Activated CD8-positive, alpha-beta memory T cell treated with anti-CD3 and anti-CD28 coated beads for 24 hours (primary cell): Measurements from ENCODE around the gene NCK2.

Source experiments
- DNase-seq: peaks from one replicate; pipeline ENCODE4 v3.0.0-alpha.2; 2020

NCK2 gene

DNA sequence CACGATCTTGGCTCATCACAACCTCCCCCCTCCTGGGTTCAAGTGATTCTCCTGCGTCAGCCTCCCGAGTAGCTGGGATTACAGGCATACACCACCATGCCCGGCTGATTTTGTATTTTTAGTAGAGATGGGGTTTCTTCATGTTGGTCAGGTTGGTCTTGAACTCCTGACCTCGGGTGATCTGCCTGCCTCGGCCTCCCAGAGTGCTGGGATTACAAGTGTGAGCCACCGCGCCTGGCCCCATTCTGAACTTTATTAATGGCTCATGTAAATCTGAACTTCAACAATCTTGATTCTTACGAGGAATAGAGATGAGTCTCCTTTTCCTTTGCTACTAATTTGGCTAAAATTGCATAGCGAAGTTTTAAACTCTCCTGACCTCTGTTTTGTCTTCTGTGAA is 12.2 kb downstream of the NCK2 start:
- DNase-seq, result peak; percentile 52

DNA sequence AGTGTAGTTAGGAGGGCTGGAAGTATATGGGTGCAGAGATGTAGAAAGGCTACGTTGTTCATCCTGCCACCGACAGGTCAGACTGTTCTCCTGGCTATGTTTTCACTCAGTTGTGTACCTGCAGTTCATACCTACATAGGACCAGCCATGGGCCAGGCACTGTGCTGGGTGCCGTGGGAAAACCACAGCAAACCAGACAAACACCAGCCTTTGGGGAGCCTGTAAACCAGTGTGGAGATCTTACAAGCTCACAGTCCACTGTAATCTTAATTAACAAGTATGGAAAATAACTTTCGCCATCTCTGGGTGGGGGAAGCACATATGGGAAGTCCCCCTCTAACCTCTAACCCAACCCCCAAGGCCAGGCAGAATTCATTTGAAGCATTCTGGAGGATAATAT is 12.7 kb downstream of the NCK2 start:
- DNase-seq, result peak; percentile 59

DNA sequence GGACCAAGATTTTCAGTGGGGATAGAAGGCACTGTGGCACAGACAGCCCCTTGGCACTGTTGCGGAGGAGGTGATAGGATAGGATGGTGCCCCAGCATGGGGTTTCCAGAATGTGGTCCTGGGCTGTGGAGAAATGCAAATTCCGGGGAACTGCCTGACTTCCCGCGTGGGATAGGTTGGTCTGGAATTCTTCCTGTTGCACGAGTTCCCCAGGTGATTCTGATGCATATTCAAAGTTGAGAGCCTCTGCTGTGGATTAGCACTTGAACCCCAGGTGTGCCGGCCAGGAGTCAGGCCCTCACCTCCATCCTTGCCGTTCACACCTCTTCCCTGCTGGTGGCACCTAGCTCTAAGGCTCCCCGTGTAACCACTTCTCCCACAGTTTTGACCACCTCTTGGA is 15.5 kb downstream of the NCK2 start:
- peak; percentile 50 for DNase-seq

DNA sequence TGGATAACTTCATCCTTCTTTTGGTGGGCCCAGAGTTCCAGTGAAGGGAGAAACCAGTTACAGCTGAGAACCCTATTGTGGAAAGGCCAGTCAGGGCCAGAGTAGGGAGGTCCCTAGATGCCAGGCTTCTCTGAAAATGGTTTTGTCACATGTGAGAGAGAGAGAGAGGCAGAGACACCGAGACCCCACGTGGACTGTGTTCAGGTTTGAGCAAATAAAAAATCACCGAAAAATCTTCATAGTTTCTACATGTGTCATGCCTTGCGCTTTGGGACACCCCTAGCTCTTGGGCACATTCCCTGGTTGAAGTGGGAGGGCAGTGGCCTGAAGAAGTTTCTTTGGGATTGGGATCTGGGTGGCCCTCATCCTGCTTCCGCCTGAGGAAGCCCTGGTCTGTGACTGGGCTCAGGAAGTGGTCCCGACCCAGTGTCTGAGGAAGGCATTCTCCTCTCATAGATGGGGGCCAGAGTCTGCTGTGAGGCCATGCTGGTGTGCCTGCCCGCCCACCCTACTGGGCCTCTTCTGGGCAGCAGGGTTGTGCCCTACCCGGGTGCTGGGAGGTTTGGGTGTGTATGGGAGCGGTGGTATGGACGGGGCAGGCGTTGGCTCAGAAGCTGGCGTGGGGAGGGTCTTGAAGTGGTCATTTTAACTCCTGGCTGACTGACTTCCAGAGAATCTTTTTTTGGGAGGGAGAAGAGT is 16.1 kb downstream of the NCK2 start:
- peak; percentile 56 for DNase-seq

DNA sequence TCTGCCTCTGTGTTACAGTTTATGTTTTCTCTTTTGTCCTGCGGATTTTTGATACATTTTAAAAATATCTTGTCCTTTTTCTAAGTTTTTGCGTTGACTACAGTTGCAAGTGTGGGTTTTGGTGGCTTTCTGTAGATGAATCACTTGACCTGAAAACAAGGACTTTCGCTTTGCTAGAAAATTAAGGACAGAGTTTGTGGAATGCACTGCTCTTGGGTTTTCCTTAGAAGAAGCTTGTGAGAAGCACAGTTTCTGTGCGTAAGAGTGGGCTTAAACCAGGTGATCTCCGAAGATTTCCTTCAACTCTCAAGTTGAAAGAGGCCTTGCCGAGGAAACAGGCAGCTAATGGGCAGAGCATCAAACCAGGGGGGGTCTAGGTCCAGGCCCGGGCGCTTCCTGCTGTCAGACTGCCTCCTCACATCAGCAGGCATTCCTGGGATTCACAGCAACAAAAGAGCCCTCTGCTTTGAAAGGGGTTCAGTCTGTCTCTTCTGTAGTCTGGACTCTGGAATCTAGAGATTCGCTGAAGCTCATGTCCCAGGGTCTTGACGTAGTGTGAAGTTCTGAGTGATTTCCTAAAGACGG is 17.3 kb downstream of the NCK2 start:
- peak; percentile 53 for DNase-seq

DNA sequence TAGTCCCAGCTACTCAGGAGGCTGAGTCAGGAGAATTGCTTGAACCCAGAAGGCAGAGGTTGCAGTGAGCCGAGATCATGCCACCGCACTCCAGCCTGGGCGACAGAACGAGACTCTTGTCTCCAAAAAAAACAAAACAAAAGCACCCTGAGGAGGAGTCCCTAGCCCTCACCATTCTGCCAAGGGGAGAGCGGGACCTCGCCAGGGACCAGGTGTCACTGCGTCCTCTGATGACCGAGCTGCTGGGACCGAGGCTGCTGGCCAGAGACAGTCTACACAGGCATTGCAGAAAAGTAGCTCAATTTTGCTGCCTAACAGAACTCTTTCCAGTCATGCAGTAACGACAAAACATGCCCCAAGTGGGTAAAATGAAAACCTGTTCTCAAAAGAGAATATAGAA is 18.4 kb downstream of the NCK2 start:
- peak; percentile 52 for DNase-seq

DNA sequence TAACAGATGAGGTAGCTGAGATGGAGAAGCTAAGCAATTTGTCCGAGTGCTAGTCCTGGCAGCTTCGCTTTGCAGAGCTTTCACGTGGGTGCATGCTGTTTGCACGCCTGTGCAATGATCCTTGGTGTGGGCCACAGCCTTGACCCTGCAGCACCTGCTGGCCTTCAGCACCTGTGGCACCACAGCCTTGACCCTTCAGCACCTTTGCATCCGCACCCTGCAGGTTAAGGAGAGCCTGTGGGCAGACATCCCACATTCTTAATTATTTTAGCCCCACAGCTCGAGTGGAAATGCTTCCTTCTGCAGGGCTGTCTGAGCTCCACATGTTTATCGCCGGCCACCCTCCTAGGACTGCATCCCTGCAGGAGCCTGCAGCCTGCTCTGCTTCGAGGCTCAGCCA is 19.3 kb downstream of the NCK2 start:
- peak; percentile 55 for DNase-seq

DNA sequence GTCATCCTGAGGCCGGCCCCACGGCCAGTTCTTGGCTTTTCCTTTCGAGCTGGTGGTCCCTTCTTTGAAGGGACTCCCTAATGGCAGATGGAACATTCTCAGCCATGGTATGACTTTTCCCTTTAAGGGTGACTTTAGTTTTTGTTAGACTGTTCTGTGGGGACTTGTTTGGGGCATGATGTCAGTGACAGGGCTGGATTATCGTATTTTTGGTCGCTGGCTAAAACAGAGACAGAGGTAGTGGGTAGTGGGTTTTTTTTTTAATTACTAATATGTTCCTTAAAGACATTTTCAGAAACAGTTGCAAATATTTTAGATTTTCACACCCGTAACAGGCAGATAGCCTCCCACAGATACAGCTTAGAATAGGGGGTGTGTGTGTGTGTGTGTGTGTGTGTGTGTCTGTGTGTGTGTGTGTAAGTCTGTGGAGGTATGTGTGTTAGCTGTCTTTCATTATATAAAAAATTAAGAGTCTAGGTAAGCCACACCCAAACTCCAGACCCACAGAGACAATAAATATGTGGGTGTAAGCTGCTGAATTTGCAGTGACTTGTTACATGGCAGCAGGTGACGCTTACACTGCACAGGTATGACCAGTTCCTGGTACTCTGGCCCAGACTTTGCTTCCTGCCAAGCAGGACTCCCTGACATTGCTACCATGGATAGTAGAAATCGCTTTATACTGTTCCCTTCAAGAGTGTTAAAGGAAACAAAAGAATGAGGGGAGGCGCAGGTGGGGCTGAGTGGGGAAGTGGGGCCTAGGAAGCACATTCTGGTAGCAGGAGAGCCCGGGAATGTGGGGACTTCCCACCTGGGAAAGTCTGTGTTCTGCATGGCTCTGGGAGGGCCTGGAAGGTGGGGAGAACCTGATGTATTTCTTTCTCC is 20.9 kb downstream of the NCK2 start:
- DNase-seq, result peak; percentile 56

DNA sequence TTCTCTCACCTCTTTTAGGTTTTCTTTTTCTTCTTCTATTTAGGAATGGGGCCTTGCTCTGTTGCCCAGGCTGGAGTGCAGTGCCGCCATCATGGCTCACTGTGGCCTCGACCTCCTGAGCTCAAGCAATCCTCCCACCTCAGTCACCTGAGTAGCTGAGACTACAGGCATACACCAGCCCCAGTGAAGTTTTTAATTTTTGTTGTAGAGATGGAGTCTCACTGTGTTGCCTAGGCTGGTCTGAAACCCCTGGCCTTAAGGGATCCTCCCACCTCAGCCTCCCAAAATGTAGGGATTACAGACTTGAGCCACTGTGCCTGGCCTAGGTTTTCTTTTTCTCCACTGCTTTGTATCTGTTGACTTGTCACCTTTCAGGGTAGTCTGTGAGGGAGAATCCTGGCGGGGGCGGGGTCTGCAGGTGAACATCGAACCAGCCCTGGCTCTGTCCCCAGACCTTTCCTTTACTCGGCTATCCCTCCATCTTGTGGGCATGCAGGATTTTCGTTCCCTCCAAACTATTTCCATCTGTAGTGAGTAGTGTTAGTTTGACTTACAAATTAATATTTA is 21.7 kb downstream of the NCK2 start:
- peak; percentile 50 for DNase-seq

DNA sequence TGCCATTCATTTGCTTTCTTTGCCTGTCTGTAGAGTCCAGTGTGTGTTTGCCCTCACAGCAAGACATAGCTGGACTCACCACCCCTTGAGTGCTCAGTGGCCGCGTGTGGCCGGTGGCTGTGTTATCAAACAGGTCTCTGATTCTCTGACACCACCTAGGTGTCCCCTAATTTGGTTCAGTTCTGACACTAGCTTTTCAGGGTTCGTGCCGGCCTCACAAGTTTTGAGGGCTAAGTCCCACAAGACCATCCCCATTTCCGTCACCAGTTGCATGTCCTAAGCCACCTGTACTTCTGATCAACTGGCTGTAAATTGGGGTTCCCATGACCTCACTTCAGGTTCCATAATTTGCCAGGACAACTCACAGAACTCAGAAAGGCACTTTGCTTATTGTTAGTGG is 23.5 kb downstream of the NCK2 start:
- DNase-seq, result peak; percentile 47

DNA sequence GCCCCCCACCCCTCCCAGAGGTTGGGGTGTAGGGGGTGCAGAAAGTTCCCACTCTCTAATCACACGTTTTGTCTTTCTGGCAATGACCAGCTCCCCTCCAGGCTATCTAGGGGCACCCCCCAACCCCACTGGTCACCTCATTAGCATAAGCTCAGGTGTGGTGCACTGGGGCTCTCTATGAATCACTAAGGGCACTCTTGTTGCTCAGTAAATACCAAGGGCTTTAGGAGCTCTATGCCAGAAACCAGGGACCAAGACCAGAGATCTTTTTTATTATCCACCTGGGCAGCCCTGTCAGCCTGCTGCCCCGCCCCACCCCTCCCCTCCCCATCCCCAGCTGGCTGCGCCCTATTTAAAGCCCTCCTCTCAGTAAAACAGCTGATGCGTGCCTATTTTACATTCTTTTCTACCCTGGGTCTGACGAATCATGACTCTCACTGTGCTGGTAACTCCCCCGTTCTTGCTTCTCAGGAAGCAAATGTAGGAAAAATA is 24.3 kb downstream of the NCK2 start:
- DNase-seq, result peak; percentile 56

DNA sequence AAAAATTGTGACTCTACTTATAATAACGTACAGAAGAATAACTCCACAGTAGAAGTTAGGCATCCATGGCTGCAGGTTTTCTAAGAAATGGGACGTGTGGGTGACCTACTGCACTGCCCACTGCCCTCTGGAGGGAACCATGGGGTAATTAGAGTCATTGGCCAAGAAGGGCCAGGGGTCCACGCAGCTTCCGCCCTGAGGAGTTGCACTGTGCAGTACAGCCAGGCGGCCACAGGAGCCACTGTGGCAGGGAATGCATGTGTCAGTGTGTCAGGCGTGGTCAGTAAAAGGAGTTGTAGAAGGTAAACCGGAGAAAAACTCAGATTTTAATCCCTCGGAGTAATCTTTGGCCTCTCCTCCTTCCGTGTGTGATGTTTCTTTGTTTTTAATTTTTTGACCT is 24.8 kb downstream of the NCK2 start:
- peak; percentile 56 for DNase-seq

DNA sequence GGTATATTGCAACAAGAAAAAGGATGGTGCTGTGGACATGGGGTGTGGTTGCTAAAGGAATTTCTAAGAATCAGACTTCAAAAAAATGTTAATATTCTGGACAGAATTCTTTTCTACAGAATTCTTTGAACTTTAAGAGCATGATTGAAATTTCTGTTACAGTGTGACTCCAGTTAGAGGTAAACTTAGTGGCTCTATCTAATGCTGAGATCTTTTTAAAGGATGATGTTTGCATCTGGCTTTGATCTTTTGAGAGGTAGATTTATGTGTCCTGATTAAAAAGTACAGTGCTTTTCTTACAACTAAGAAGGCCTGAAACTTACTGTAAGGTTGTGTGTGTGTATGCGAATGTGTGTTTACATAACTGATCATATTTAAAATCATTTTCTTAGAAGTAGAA is 25.4 kb downstream of the NCK2 start:
- DNase-seq, result no peak

DNA sequence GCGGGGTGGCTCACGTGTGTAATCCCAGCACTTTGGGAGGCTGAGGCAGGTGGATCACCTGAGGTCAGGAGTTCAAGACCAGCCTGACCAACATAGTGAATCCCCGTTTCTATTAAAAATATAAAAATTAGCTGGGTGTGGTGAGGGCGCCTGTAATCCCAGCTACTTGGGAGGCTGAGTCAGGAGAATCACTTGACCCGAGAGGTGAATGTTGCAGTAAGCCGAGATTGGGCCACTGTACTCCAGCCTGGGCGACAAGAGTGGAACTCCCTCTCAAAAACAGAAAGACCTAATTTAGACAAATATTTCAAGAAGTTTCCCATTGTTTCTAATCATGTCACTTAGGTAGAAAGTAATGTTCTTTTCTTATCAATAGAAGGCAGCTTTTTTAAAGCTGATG is 26.6 kb downstream of the NCK2 start:
- peak; percentile 35 for DNase-seq

DNA sequence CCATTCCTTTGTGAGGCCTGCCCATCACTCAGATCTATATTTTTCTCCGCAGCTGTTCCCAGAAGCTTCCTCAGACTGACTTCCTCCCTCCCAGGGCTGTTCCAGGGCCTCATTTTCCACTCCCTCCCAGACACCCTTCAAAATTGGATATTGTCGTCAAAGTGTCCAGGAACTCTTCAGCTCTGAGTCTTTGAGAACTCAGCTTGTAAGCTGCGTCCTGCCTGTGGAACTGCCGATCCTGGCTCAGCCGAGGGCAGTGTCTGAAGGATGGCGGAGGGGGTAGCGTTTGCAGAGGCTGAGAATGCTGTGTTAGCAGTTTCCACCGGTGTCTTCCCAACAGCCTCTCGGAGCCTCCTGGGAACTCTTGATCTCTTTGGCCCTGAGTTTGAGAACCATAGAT is 27.1 kb downstream of the NCK2 start:
- peak; percentile 45 for DNase-seq

DNA sequence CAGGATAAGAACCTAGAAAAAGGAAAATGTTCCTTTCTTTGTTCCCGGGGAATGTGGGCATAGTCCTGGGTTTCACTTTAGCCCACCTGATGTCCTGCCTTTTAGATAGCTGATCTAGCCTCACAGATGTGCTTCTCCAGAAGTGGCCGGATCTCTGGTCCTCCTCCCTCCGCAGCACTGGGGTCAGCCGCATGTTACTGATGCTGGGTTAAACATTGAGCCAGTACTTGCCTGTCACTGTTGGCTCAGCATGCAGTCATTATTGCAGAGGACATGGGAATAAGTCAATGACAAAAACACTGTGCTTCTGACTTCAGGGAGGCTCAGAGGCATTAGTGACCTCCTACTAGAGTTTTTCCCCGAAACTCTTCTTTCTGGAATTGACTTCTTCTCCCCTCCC is 27.6 kb downstream of the NCK2 start:
- peak; percentile 38 for DNase-seq

DNA sequence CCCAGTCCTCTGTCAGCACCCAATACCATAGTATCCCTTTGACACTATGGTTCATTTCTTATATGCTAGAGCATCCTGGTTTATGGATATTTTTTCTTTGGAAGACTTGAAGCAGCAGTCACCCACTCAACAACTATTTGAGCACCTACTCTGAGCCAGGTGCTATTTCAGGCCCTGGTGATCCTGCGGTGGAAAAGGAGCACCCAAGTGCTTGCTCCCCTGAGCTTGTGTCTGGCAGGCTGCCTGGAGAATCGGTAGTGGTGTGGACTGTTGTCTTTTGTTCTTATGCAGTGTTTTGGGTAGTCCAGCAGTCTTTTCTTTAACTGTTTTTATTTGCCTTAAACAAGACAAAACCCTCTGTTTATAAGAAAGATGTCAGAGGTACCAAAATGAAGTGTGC is 28.9 kb downstream of the NCK2 start:
- DNase-seq, result no peak

DNA sequence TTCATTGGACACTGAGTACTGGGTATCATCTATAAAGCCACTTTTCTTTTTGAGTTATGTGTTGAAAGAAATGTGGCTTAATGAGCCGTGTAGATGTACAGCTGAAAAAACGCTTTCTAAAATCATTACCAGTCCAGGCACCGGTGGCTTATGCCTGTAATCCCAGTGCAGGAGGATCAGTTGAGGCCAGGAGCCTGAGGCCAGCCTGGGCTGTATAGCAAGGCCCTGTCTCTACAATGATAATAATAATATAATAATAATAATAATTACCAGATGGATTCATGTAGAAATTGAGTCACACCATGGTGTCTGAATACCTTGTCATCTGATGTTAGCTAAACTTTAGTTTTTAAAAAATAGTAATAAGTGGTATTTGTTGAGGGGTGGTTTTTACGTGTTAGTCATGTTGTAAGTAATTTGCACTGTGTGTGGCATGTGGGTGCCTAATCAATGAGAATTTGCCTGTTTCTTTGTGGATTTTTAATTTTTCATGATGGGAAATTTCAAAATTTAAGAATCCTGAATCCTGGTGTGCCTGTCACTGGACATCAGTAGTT is 30.1 kb downstream of the NCK2 start:
- DNase-seq, result peak; percentile 45

DNA sequence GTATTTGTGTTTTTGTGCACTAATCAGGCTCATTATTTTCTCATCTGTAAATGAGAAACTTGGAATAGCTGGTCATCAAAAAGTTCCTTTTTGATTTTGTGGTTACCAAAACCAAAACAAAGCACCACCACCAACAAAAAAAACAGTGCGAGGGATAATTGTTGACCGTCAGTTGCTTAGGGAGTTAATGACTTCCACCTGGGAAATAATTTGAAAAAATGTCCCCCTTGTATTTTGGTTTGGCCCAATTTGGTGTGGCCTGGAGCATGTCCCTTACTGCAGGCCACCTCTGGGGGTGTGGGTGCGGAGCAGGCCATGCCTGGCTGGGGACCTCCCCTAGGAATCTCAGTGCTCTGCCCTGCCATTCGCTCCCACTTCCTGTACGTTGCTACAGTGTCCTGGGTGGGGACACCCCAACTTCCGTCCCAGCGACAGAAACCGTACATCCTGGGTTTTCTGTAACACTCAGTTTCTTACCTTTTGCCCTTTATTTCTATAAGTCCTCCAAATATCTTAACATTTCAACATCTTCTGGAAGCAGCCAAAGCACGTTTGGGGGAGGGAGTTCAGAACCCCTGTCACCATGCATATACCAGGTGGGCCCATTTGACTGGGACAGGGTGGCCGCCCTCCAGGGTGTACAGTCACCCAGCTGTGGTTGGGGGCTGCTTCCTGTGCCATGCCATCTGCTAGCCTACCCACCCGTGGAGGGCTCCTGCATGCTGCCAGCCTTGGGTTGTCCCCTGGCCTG is 31.3 kb downstream of the NCK2 start:
- peak; percentile 70 for DNase-seq

DNA sequence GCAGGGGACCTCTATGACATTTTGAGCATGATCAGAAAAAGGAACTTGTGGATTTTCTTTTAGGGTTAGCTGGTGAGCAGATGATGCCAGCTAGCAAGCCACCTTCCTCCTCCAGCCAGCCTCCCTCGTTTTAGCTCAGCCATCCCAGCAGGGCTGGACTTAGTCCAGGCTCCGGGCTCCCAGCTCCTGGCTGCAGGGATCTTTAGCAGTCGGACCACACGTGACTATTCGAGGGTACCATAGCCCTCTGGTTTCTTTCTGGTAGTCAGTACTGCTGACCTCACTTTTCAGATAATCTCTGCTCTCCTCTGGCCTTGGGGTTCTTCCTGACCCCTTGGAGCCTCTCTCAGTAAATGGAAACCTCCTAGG is 31.8 kb downstream of the NCK2 start:
- DNase-seq, result no peak

DNA sequence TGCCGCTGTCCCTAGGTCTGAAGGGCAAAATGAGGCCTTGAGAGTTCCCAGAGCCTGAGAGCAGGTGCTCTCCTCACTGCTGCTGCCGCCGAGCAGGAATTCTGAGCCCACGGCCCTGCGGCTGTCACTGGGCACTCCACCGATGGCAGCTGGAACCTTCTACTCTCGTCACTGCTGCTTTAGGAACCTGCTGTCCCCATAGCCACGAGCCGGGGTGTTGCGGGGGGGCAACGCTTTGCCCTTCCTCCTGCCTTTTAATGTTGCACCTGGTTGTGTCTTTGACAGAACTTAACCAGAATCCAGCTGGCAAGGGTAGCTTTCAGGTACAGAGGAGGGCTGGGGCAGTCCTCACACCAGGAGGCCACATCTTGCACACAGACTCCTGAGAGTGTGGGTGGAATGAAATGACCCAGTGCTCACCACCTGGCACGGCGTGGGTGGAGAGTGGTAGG is 32.3 kb downstream of the NCK2 start:
- peak; percentile 67 for DNase-seq

DNA sequence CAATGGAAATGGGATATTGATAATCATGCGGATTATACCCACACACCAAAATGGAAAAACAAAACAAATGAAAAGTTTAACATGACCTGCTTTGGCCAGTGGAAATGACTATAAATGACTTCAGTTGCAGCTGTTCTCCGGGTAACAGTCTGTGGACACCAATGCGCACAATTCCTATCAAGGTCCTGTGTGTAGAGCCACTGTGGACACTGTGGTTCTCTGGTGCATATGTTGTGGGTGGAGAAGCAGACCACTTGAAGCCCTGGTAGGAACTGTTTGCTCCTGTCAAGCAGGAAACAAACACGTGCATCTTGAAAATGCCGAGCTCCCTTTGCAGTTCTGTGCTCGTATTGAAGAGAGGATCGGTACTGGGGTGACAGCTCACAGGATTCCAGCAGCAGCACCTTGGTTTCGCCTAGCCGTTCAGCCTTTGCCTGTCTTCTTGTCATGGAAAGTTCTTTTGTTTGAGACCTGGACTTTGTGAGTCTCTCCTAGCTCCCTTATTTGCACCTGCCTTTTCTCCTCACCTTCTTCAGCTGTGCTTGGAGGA is 32.9 kb downstream of the NCK2 start:
- DNase-seq, result peak; percentile 66
